GM19328 (cell line): ENCODE results near the gene TCHP.
"Not testable (repeated sequence)": the region's sequence is repeated elsewhere in the genome, so short reads cannot be mapped to it uniquely, and the experiment has no call there.

Source experiments
- ATAC-seq: cut with Tn5 transposase; IDR thresholded peaks from one replicate; pipeline ENCODE4 v1.9.1; 2021; ENCODE audit warnings: mild to moderate bottlenecking, moderate library complexity; ENCODE audit not compliant: unreplicated experiment

Gene TCHP

DNA sequence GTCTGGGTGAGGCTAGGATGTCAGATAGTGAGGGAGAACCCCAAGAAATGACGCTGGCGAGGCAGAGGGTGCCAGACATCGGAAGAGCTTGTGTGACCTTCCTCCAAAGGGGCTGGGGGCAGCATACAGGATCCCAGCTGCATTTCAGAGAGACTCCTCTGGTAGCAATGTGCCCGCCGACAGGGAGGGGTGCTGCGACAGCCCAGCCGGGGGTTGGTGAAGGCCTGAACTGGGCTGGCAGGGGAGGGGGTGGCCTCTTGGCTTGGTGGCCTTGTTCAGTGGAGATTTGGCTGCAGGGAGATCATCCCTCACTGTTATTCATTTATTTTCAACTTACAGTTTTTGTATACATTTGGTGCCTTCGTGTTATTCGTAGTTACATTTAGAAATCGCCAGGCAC lies 5.2 kb downstream of the TCHP start:
- no peak for ATAC-seq

DNA sequence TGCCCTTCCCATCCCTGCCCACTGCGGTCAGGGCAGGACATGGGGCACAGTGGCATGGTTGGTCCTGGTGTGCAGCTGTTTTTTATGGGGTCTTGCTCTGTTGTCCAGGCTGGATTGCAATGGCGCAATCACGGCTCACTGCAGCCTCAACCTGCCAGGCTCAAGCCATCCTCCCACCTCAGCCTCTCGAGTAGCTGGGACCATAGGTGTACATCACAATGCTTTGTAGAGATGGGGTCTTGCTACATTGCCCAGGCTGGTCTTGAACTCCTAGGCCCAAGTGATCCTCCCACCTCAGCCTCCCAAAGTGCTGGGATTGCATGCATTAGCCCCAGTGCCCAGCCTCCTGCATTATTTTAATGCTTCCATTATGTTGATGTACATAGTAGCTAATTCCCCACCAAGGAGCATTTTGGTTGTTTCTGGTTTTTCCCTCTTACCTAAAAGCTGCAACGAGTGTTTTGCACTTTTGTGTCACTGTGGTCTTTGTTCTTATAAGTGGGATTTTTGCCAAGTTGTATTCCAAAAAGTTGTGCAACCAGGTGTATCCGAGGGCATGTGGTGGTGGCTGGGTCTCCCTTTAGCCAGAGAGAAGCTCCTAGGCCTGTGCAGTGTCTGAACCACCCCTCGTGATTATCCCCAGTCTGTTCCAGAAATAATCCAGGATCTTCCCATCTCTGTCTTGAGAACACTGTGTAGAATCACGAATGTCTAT lies 10.3 kb downstream of the TCHP start:
- no peak for ATAC-seq

DNA sequence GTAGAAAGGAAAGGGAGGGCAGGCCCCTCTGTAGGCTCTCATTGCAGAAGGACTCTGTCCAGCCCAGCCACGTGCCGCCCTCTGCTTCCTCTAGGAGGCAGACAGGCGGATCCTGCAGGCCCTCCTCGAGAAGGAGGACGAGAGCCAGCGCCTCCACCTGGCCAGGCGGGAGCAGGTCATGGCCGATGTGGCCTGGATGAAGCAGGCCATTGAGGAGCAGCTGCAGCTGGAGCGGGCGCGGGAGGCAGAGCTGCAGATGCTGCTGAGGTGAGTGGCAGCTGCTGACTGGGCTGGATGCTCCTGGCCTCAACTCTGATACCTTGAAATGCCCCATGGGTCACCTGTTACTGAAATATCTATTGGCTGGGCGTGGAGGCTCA lies 10.9 kb downstream of the TCHP start:
- ATAC-seq = no peak

DNA sequence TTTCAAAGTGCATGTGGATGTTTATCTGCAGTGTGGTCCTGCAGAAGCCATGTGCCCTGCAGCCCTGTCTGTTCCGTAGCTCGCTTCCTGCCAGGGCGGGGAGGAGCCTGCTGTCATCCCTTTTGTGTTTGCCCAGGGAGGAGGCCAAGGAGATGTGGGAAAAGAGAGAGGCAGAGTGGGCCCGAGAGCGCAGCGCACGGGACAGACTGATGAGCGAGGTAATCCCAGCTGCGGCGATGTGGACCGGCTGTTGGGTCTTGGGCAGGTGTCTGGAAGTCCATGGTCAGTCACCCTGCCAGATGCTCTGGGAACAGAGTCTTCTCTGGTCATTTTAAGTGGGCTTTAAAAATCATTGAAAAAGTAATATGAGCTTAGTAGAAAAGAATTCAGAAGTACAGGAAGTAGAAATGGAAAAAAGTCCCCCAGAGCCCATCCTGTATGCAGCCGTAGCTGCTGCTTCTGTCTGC lies 12.8 kb downstream of the TCHP start:
- no peak for ATAC-seq

DNA sequence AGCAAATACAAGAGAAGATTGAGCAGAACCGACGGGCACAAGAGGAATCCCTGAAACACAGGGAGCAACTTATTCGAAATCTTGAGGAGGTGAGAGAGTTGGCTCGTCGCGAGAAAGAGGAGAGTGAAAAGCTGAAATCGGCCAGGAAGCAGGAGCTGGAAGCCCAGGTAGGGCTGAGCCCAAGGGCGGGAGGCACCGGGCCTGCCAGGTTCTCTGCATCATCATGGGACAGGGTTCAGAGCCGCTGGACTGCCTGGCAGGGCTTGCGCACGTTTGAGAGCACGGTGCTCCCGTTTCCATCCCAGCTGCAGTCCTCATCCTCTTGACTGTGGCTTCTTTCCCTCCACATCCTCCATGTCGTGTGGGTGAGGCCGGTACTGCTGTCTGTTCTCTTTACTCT lies 14.4 kb downstream of the TCHP start:
- no peak for ATAC-seq

DNA sequence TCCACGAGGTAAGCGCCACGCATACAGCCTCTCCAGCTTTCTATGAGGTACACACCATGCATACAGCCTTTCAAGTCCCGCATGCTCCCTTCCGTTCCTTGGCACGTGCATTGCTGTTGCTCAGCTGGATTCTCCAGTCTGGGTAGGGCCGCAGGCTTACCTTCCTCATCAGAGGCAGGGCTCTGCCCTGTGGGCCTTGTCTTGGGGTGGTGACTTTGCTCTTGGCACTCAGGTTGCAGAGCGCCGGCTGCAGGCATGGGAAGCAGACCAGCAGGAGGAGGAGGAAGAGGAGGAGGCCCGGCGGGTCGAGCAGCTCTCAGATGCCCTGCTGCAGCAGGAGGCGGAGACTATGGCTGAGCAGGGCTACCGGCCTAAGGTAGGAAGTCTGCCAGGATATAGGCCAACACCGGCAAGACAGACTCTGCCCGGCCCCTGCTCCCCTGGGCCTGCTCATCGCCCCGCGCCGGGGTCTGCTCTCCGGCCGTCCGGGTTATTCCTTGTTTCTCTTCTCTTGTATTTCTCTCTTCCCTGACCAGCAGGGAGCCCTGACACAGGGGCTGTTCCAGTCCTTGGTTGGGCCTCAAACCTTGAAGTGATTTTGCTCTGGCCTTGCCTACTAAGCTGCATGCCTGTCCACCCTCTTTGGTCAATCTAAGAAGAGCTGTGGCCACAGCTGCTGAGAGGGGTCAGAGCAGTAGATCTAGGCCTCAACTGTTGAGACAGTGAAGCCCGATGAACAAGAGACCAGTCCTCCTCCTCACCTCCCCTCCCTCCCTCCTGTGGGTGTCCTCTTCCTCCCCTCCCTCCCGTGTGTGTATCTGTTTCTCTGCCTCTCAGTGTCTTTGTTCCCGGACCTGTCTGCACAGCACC lies 15.3 kb downstream of the TCHP start:
- no peak for ATAC-seq

DNA sequence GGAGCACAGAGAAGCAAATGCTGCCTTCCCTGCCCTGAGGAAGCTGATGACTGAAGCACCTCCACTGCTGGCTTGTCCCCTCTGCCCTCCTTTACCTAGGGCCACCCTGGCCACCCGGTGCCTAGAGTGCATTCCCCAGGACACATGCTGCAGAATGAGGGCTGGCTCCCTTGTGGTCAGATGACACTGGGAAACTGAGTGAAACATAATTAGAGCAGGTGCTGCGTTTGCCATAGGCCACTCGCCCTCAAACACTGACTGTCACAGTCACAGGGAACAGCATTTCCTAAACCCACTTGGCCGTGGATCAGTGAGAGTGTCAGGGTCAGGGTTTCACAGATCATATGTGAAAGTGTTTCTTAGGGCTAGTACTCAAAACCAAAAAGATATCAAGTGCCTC lies 16.0 kb downstream of the TCHP start:
- no peak for ATAC-seq

DNA sequence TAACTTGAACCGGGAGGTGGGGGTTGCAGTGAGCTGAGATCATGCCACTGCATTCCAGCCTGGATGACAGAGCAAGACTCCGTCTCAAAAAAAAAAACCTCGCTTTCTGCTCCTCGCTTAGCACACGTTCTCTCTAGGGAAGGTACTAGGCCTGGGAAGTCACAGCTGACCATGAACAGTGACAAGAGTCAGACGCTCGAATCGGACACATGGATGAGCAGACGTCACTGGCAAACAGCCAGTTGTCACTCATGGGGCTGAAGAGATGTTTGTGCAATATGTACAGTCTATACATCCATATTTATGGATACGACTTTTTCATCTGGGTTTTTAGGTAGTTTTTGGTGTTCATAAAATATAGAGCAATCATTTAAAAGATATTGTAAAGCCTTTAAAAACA lies 19.4 kb downstream of the TCHP start:
- ATAC-seq = no peak

DNA sequence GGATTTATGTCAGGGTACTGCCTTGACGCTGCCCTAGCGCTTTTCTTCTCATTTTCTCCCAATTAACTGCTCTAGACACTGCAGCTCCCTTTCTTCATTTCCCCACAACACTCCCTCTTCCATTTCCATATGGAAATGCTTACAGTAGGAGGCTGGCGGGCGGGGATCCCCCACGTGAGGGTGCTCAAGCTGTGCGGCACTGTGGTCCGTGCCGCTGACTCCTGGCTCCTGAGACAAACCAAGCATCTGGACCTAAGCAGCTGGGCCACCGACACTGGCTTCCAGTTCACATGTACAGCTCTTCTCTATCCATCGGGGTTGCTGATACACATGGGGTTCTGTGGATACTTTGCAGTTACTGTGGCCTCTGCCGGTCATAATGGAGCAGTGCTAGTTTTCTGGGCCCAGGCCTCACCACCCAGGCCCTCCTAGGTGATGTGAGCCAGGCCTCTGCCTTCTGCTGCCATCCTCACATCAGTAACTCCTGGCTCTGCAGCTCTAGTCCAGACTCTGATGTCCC lies 20.2 kb downstream of the TCHP start:
- no peak for ATAC-seq

DNA sequence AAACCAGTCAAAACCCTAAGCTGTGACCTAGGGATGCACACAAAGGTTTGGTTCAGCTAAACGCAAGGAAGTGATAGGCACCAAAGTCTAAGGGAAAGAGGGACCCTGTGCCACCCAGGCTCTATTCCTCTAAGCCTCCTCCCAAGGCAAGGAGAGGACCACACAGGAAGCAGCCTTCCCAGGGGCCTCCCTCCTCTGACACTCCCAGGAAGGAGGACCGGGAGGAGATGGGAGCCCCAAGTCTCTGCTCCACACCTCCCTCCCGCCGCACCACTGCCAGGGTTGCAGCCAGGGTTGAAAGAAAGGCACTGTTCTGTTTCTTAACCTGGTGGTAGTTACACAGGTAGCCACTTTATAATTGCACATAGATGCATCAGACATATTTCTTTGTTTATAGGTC lies 21.9 kb downstream of the TCHP start:
- ATAC-seq = no peak

DNA sequence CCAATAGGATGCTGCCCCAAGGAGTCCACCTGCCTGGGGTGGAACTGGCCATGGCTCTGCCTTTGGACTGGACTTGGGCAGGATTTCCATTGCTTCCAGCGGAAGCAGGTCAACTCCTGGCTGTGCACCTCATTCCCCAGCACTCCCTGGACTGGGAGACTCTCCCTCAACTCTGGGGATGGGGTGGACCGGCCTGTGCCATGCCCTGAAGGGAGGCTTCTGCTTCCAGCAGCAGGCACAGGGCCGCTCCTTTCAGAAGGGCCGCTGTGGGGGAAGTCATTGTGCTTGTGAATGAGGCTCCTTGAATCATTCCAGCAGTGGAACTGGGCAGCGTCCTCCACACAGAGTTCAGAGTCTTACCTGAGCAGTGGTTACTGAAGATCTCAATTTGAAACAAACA lies 23.0 kb downstream of the TCHP start:
- no peak for ATAC-seq

DNA sequence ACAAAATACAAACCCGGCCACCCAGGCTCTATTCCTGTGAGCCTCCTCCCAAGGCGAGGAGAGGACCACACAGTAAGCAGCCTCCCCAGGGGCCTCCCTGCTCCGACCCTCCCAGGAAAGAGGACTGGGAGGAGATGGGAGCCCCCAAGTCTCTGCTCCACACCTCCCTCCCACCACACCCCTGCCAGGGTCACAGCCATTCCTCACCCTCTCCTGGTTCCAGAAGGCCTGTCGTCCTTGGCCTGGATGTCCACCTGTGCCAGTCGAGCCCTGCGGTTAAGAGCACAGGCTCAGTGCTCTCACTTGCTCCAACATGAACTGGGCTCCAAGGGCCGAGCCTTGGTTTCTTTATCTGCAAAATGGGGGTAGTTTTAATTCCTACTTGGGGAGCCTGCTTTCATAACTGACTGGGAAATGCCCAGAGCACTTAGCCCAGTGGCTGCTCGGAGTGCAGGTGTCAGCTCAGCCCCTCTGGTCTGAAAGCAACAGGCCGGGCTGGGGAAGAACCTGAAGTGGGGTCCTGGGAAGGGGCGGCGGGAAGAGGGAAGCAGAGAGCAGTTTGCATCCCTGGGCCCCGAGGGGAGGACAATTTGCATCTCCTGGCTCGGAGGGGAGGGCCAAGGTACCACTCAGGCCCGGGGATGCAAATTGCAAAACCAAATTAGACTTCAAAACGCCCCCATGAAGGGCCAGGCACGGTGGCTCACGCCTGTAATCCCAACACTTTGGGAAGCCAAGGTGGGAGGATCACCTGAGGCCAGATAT lies 23.6 kb downstream of the TCHP start:
- ATAC-seq = no peak

DNA sequence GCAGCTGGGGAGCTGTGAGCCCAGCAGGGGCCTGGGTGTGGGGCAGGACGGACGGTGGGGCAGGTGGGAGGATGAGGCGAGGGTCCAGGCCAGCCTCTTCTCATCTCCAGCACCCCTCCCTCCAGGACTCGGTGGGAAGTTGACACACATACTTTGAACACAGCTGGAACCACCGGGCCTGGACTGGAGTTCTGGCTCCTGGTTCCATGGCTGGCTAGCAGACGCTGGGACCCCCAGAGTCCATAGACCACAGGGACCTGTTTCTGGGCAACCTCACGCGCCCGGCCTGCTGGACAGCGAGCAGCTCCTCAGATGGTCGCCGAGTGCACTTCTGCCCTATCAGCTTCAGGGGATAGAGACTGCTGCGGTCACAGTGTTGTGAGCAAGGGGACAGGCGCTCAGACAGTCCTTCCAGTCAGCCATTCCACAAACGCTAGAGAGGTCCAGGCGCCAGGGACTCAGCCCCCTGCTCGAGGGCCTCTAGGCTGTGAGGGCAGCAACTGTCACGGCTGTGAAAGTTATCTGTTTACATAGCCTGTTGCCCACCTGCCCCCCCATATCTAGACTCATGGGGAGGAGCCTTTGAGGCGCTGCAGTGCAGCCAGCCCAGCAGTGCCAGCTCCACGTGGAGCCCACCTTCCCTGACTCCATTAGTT lies 25.2 kb downstream of the TCHP start:
- ATAC-seq = no peak

DNA sequence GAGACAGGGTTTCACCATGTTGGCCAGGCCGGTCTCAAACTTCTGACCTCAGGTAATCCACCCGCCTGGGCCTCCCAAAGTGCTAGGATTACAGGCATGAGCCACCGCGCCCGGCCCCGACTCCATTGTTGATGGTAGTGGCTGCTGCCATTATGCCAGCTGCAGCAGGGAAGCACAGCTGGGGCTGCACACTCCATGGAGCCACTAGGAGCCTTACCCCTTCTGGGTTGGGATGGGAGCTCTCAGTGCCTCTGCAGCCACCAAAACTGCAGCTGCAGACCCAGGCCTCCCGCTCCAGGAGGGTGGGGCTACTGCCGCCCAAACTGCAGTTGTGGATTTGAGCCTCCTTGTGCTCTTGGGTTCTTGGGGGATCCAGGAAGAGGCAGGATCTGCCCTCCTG lies 25.9 kb downstream of the TCHP start:
- no peak for ATAC-seq

DNA sequence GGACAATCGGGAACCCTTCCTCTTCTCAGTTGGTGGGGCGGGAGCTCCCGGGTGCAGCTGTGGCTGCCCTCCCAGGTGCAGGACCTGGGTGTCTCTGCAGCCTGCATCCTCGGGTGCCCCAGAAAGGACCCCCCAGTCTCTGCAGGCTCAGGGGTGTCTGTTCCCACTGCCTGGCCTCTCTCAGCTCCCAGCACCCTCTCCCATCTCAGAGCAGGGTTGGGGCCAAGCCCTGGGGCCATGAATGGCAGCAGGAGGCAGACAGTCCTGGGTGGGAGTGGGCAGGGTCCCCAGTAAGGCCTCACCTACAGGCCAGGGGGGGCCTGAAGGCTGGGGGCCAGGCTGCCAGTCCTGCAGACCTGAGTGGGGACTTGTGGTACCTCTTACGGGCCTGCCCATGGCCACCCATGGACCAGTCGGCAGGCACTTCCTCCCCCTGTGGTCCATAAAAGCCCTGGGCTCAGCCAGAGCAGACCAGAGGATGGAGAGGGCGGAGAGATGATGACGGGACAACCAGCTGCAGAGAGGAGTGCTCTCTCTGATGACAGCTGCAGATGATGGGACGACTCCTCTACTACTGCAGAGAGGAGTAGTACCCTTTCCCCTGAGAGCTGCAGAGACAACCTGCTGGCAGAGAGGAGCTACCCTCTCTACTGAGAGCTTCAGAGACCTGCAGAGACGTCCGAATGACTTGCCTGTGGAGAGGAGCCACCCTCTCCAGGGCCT lies 26.6 kb downstream of the TCHP start:
- no peak for ATAC-seq

DNA sequence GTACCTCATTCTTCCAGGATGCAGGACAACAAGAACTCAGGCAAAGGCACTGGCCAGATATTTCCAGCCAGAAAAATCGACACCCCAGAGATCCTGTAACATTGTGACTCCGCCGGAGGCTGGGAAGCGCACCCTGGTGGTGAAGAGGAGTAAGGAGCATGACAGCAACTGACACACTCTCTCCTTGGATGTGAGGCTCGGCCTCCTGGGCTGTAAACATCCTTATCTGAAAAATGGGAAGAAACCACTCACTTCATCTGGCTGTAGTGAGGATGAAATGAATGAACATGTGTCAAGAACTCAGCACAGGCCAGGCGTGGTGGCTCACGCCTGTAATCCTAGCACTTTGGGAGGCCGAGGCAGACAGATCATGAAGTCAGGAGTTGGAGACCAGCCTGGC lies 27.5 kb downstream of the TCHP start:
- ATAC-seq = no peak

DNA sequence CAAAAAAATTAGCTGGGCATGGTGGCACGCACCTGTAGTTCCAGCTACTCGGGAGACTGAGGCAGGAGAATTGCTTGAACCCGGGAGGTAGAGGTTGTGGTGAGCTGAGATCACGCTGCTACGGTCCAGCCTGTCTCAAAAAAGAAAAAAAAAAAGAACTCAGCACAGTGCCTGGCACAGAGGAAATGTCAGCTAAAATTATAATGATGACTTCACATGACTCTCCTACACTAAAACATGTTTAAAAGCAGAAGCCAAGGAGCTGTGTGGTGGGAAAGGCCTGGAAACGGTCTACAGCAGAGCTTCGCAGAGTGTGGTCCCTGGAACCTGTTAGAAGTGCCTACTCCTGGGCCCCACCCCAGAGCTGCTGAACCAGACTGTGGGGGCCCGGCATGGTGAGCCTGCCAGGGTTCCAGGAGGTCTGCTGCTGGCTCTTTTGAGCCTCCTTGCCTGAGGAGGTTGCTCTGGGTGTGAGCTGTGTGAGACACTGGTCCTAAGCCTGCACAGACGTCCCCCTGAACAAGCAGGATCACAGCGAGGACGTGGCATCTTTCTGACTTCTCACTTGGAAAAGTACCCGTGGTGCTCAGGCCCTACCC lies 28.1 kb downstream of the TCHP start:
- no peak for ATAC-seq

DNA sequence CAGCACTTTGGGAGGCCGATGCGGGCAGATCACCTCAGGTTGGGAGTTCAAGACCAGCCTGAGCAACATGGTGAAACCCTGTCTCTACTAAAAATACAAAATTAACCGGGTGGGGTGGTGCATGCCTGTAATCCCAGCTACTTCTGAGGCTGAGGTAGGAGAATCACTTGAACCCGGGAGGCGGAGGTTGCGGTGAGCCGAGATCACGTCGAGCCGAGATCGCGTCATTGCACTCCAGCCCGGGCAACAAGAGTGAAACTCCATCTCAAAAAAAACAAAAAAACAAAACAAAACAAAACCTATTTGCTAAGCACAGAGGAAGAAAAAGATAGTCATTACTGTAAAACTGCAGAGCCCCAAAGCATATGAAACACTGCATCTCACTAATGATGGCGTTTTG lies 29.3 kb downstream of the TCHP start:
- ATAC-seq = not testable (repeated sequence)

DNA sequence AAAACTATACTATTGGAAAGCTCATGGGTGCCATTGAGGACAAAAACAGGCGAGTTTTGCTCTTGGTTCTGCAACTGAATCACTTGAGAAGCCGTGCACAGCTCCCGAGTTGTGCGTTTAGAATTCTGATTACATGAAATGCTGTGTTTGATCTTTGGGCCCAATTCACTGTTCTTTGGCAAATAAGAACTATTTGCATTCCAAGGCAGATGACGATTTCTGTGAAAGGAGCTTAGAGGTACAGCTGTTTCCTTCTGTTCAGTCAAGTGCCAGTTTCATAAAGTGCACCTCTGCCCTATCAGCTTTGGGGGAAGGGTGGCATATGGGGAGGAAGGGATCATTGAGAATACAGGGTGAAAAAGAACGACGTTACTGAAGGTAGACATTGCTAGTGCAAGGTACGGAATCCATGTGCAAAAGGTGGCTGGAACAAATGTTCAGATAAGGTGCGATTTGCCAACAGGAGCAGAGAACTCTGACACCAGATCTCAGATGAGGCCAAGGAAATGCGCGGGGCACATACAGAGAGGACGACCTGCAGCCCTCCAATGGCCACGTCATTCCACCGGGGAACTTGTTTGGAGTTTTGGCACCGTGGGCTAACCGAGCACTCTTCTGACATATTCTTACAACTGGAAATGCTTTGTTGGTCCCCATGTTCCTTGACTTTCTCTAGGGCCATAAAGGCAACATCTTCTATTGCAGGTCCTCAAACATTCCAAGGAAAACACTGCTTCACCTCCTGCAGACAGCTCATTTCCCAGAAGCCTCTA lies 30.1 kb downstream of the TCHP start:
- no peak for ATAC-seq
